Fibroblast of lung (primary cell): ENCODE data around the gene DDX31. TPM values are rescaled to one million over a fixed set of nuclear protein-coding genes. Genes with fewer than 3 reads are reported as not detected.

ENCODE experiments used
- DNase-seq, 2 donors: peaks; one replicate each; pipeline versions ENCODE4 v3.0.0 to v3.0.0-alpha.2; 2010; ENCODE audit warnings: low read depth in 2 of 2
- H2AFZ ChIP-seq: 2 replicates; pipeline ENCODE4 v1.5.1; 2012; ENCODE audit warnings: low read length, control low read depth, inconsistent platforms
- H3K27ac ChIP-seq: 2 replicates; pipeline ENCODE4 v1.5.1; 2011; ENCODE audit warnings: low read length, control low read depth; ENCODE audit not compliant: insufficient read depth
- H3K27me3 ChIP-seq: 2 replicates; pipeline ENCODE4 v1.5.1; 2011; ENCODE audit warnings: mild to moderate bottlenecking, low read length; ENCODE audit not compliant: control insufficient read depth, insufficient read depth
- H3K36me3 ChIP-seq: 2 replicates; pipeline ENCODE4 v1.5.1; 2011; ENCODE audit warnings: low read length; ENCODE audit not compliant: control insufficient read depth, insufficient read depth
- H3K4me1 ChIP-seq: 2 replicates; pipeline ENCODE4 v1.5.1; 2011; ENCODE audit warnings: low read length; ENCODE audit not compliant: control insufficient read depth, insufficient read depth; ENCODE audit errors: extremely low read depth
- H3K4me2 ChIP-seq: 2 replicates; pipeline ENCODE4 v1.5.1; 2011; ENCODE audit warnings: low read length, control low read depth; ENCODE audit not compliant: insufficient read depth; ENCODE audit errors: extremely low read depth
- H3K4me3 ChIP-seq, 4 experiments: fragments of 200-600 bp in 1 of 4; sonication (generic) in 1 of 4; replicated peaks in 1 of 4; 2 replicates each; pipeline ENCODE4 v1.5.1; 2011 to 2016; ENCODE audit warnings: low read length in 4 of 4, low read depth in 3 of 4, mild to moderate bottlenecking in 3 of 4, control low read depth in 2 of 4, inconsistent platforms in 1 of 4, mixed read lengths in 1 of 4; ENCODE audit not compliant: insufficient read depth in 1 of 4; ENCODE audit errors: control extremely low read depth in 1 of 4
- H3K79me2 ChIP-seq: 2 replicates; pipeline ENCODE4 v1.5.1; 2012; ENCODE audit warnings: mild to moderate bottlenecking, low read length, inconsistent platforms; ENCODE audit not compliant: control insufficient read depth, insufficient read depth
- H3K9ac ChIP-seq: 2 replicates; pipeline ENCODE4 v1.5.1; 2011; ENCODE audit warnings: mild to moderate bottlenecking, low read length, control low read depth; ENCODE audit not compliant: insufficient read depth
- H3K9me3 ChIP-seq: 2 replicates; pipeline ENCODE4 v1.5.1; 2012; ENCODE audit warnings: low read depth, low read length; ENCODE audit not compliant: control insufficient read depth, insufficient read depth
- H4K20me1 ChIP-seq: 2 replicates; pipeline ENCODE4 v1.5.1; 2011; ENCODE audit warnings: low read length; ENCODE audit not compliant: control insufficient read depth, insufficient read depth; ENCODE audit errors: extremely low read depth
- EZH2 ChIP-seq: IDR thresholded peaks from 2 replicates; pipeline ENCODE4 v1.5.1; 2012; ENCODE audit warnings: low read length, control low read depth, mild to moderate bottlenecking; ENCODE audit errors: missing control alignments
- polyA plus RNA-seq, 2 donors: library from polyadenylated mRNA; depleted of rRNA in 1 of 2; stranded (reverse) in 1 of 2; unstranded in 1 of 2; fragments of >200 nt; gene quantifications; 2 replicates each; pipeline ENCODE4 v1.2.1, GENCODE V29; 2011 to 2012; ENCODE audit warnings: missing spikeins in 1 of 2
- total RNA-seq: library from RNA; depleted of rRNA; stranded (reverse); fragments of >200 nt; gene quantifications from 2 replicates; pipeline ENCODE4 v1.2.1, GENCODE V29; 2014
- TF ChIP-seq, protein P1 (sequence below), 2 donors: IDR thresholded peaks in 1 of 2; conservative IDR thresholded peaks in 1 of 2; 1 replicate in 1 of 2; 2 replicates in 1 of 2; pipeline ENCODE4 v1.5.1; 2011 to 2012; ENCODE audit warnings: low read length in 2 of 2, control low read depth in 1 of 2, inconsistent platforms in 1 of 2, low read depth in 1 of 2, mild to moderate bottlenecking in 1 of 2

Gene DDX31
- total and polyA plus RNA-seq, 2 donors (not counting 1 experiment from before 2014, with no cell fraction given) = 10.1 to 10.8 TPM

DNA sequence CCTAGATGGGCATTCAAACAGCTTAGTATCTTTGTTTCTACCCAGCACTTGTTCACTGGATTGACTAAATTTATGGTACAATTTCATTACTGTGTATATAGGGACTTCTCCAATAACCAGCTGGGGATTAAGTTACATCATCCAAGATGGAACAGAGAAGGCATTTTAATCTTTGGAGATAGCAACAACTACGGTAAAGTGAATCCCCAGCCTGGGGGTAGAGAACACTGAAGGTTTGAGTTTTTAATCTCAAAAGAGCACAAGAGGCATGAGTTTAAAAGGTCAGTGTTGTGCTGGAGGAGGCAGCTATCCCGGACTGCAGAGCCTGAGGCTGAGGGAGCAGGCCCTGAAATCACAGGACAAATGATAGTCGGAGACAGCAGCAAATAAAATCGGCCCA, 28.6 kb downstream of the DDX31 start:
- H3K79me2 ChIP-seq = no peaks in the 10 kb centered on the region
- TF ChIP-seq, protein P1, sequence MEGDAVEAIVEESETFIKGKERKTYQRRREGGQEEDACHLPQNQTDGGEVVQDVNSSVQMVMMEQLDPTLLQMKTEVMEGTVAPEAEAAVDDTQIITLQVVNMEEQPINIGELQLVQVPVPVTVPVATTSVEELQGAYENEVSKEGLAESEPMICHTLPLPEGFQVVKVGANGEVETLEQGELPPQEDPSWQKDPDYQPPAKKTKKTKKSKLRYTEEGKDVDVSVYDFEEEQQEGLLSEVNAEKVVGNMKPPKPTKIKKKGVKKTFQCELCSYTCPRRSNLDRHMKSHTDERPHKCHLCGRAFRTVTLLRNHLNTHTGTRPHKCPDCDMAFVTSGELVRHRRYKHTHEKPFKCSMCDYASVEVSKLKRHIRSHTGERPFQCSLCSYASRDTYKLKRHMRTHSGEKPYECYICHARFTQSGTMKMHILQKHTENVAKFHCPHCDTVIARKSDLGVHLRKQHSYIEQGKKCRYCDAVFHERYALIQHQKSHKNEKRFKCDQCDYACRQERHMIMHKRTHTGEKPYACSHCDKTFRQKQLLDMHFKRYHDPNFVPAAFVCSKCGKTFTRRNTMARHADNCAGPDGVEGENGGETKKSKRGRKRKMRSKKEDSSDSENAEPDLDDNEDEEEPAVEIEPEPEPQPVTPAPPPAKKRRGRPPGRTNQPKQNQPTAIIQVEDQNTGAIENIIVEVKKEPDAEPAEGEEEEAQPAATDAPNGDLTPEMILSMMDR (conservative IDR thresholded peaks at IDR 0.05 in 1 of 2, IDR thresholded peaks at IDR 0.05 in 1 of 2; ENCODE audit: low read depth in 1 of 2, low read length in 2 of 2) = no peak
- TF ChIP-seq EZH2 = no peak
- no peaks in the 10 kb centered on the region for H3K27me3 ChIP-seq
- H2AFZ ChIP-seq = no peak overlapping the region
- no peaks in the 10 kb centered on the region for H3K4me1 ChIP-seq
- H3K4me3 ChIP-seq = no peak overlapping the region
- peaks cover 8% of the 10 kb centered on the region for H3K36me3 ChIP-seq
- no peak overlapping the region for H3K27ac ChIP-seq
- H3K9me3 ChIP-seq = no peaks in the 10 kb centered on the region
- H4K20me1 ChIP-seq = no peaks in the 10 kb centered on the region
- no peak overlapping the region for H3K9ac ChIP-seq
- no peak for DNase-seq
- no peak overlapping the region for H3K4me2 ChIP-seq

DNA sequence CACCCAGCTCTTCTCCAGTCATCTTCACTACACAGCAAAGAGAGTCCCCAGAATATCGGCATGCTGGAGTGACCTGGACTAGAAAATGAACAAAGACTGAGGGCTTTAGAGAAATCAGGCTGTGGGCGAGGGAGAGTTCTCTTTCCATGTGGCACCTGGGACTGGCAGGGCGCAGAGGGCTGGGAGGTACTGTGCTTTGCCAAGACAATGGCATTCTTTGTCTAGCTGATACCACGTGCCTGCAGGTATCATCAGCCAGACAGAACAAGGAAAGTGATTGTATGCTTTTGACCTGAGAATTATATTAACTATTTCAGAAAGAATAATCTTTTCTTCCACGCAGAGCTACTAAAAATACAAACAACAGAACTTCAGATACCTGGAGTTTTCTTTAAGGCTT, 30.5 kb downstream of the DDX31 start:
- Histone ChIP-seq H2AFZ (no peak overlapping the region), H3K4me3 (no peak overlapping the region), H3K27ac (no peak overlapping the region), H3K27me3 (no peaks in the 10 kb centered on the region), H3K36me3 (peaks cover 4% of the 10 kb centered on the region), H4K20me1 (no peaks in the 10 kb centered on the region), H3K4me2 (no peak overlapping the region), H3K79me2 (no peaks in the 10 kb centered on the region), H3K9me3 (no peaks in the 10 kb centered on the region), H3K4me1 (no peaks in the 10 kb centered on the region), H3K9ac (no peak overlapping the region)
- no peak for DNase-seq
- TF ChIP-seq, protein P1 (conservative IDR thresholded peaks at IDR 0.05 in 1 of 2, IDR thresholded peaks at IDR 0.05 in 1 of 2; ENCODE audit: low read depth in 1 of 2, low read length in 2 of 2) = no peak
- no peak for TF ChIP-seq EZH2

- Histone ChIP-seq H3K27me3 (no peaks in the 10 kb centered on the region), H3K4me2 (no peak overlapping the region)
Measured at GRCh38 chr9:132638240-132638639, 31.5 kb downstream of the DDX31 start.

More at GRCh38 chr9:132638240-132638639, 31.5 kb downstream of the DDX31 start:
- Histone ChIP-seq H3K36me3 (peaks cover 4% of the 10 kb centered on the region), H3K9me3 (no peaks in the 10 kb centered on the region), H3K4me3 (no peak overlapping the region), H2AFZ (no peak overlapping the region), H3K4me1 (no peaks in the 10 kb centered on the region), H3K27ac (no peak overlapping the region), H3K79me2 (no peaks in the 10 kb centered on the region), H4K20me1 (no peaks in the 10 kb centered on the region), H3K9ac (no peak overlapping the region)
- DNase-seq = peak in 1 of 2 donors; percentile 59
- TF ChIP-seq, protein P1 (conservative IDR thresholded peaks at IDR 0.05 in 1 of 2, IDR thresholded peaks at IDR 0.05 in 1 of 2; ENCODE audit: low read depth in 1 of 2, low read length in 2 of 2) = no peak
- no peak for TF ChIP-seq EZH2
